Hippocampal formation (tissue), 2 donors: ENCODE data around the gene KRT222.
A peak's percentile ranks its signal among the peaks of the same experiment; 100 is the strongest.

ENCODE experiments used
- DNase-seq, 2 donors: peaks; one replicate each; lab custom pipeline; 2025; lab: John Stamatoyannopoulos, UW

KRT222 gene

GRCh38 chr17:40658396-40658795 is 6.6 kb downstream of the KRT222 start:
- no peak for DNase-seq

GRCh38 chr17:40651939-40652338 is 13.0 kb downstream of the KRT222 start:
- DNase-seq: no peak

- DNase-seq: no peak
Observed at GRCh38 chr17:40648384-40648968, 16.5 kb downstream of the KRT222 start.

- peak; percentile 55 to 68 for DNase-seq
Observed at GRCh38 chr17:40647624-40648383, 17.2 kb downstream of the KRT222 start, which contains the start of gene SMARCE1. Gene SMARCE1, minus strand, starts transcription at chr17:40647818. Its CDS starts 2,016 bp downstream, at chr17:40645802.

- DNase-seq: no peak
Observed at GRCh38 chr17:40646791-40647623, 18.0 kb downstream of the KRT222 start.

- no peak for DNase-seq
Observed at GRCh38 chr17:40645943-40646342, 19.0 kb downstream of the KRT222 start.

GRCh38 chr17:40645291-40645690 is 19.7 kb downstream of the KRT222 start:
- no peak for DNase-seq

GRCh38 chr17:40637931-40638330 is 27.0 kb downstream of the KRT222 start:
- no peak for DNase-seq

GRCh38 chr17:40633871-40634270 is 31.1 kb downstream of the KRT222 start:
- no peak for DNase-seq

- no peak for DNase-seq
Observed at GRCh38 chr17:40632216-40632615, 32.8 kb downstream of the KRT222 start.

GRCh38 chr17:40629842-40630241 is 35.1 kb downstream of the KRT222 start:
- no peak for DNase-seq

GRCh38 chr17:40625311-40625710 is 39.7 kb downstream of the KRT222 start:
- no peak for DNase-seq

GRCh38 chr17:40623419-40624210 is 41.4 kb downstream of the KRT222 start:
- DNase-seq: no peak

- DNase-seq: no peak
Observed at GRCh38 chr17:40622509-40622928, 42.5 kb downstream of the KRT222 start.

- DNase-seq: no peak
Observed at GRCh38 chr17:40621578-40621977, 43.4 kb downstream of the KRT222 start.

- no peak for DNase-seq
Observed at GRCh38 chr17:40621019-40621418, 44.0 kb downstream of the KRT222 start.

GRCh38 chr17:40618754-40619625 is 46.0 kb downstream of the KRT222 start:
- no peak for DNase-seq

- DNase-seq: no peak
Observed at GRCh38 chr17:40617678-40618240, 47.2 kb downstream of the KRT222 start.

GRCh38 chr17:40616592-40616991 is 48.4 kb downstream of the KRT222 start:
- no peak for DNase-seq

GRCh38 chr17:40615841-40616476 is 49.0 kb downstream of the KRT222 start:
- DNase-seq: no peak
